Activated T-helper 2 cell treated with anti-CD3 and anti-CD28 coated beads, Interferon-gamma antibody, Interleukin-2, Interleukin-4, amounts not matched to agents 10 μg/mL and 5 μg/mL and 100 μg/mL, durations not matched to agents 14 hours and 24 hours and 36 hours (primary cell): ENCODE measurements around the gene SNRPD1. TPM values are rescaled to one million over a fixed set of nuclear protein-coding genes. Genes with fewer than 3 reads are reported as not detected.
"Not testable (repeated sequence)": the region's sequence is repeated elsewhere in the genome, so short reads cannot be mapped to it uniquely, and the experiment has no call there.

Experiments used
- DNase-seq: peaks from one replicate; pipeline ENCODE4 v3.0.0; 2021; ENCODE audit warnings: low spot score
- H3K27ac Mint-ChIP-seq: one replicate; pipeline ENCODE4 v1.8.0; 2021; ENCODE audit warnings: mixed read lengths
- H3K27me3 Mint-ChIP-seq: one replicate; pipeline ENCODE4 v1.8.0; 2021; ENCODE audit warnings: low read depth, mixed read lengths
- H3K36me3 Mint-ChIP-seq: one replicate; pipeline ENCODE4 v1.8.0; 2021; ENCODE audit warnings: low read depth, mixed read lengths
- H3K4me1 Mint-ChIP-seq: one replicate; pipeline ENCODE4 v1.8.0; 2021; ENCODE audit warnings: low read depth, mixed read lengths
- H3K4me3 Mint-ChIP-seq: one replicate; pipeline ENCODE4 v1.8.0; 2021; ENCODE audit warnings: low read depth, mild to moderate bottlenecking, moderate library complexity, mixed read lengths
- H3K9me3 Mint-ChIP-seq: one replicate; pipeline ENCODE4 v1.8.0; 2021; ENCODE audit warnings: mixed read lengths
- intact Hi-C: fragments of 100-400 bp; cut with micrococcal nuclease; formaldehyde crosslinking; loops from one replicate; pipeline ENCODE4 v1.15.1; 2023
- total RNA-seq: library from RNA; stranded (reverse); gene quantifications from 2 replicates; pipeline ENCODE4 v1.2.3, GENCODE V29; 2022

Gene SNRPD1
- total RNA-seq, 1 donor from 2014 or later: 164 TPM

- intact Hi-C loops: loop anchor here (5.0 kb wide), 1 partner anchor 112 kb away; no protein-coding TSS in a partner anchor
- Mint-ChIP-seq H3K4me3 (no peak overlapping the region), H3K36me3 (no peaks in the 10 kb centered on the region), H3K27ac (no peak overlapping the region), H3K27me3 (peaks cover 3% of the 10 kb centered on the region), H3K9me3 (no peaks in the 10 kb centered on the region), H3K4me1 (peaks cover 11% of the 10 kb centered on the region)
- DNase-seq: no peak
These were observed 7.4 kb upstream of the SNRPD1 start for GRCh38 chr18:21604671-21605070.

- no peak for DNase-seq
- H3K27ac Mint-ChIP-seq: no peak overlapping the region
- H3K9me3 Mint-ChIP-seq: no peaks in the 10 kb centered on the region
- no peaks in the 10 kb centered on the region for H3K36me3 Mint-ChIP-seq
- peaks cover 11% of the 10 kb centered on the region for H3K4me1 Mint-ChIP-seq
- H3K4me3 Mint-ChIP-seq: no peak overlapping the region
- intact Hi-C loops: no loop called here
- peaks cover 3% of the 10 kb centered on the region for H3K27me3 Mint-ChIP-seq
These were observed 6.9 kb upstream of the SNRPD1 start for GRCh38 chr18:21605213-21605612.

GRCh38 chr18:21611401-21612124 lies 551 bp upstream of the SNRPD1 start:
- peaks cover 14% of the 10 kb centered on the region for H3K4me1 Mint-ChIP-seq
- intact Hi-C loops: loop anchor here (1.0 to 10.0 kb wide), 6 partner anchors 11 to 233 kb away; partner anchors contain the start of genes ABHD3, ESCO1 and MIB1

GRCh38 chr18:21621640-21622039 lies 9.5 kb downstream of the SNRPD1 start:
- intact Hi-C loops, DNase-seq, H3K4me3 Mint-ChIP-seq, H3K27me3 Mint-ChIP-seq, H3K9me3 Mint-ChIP-seq, H3K27ac Mint-ChIP-seq: not testable (repeated sequence)
- Mint-ChIP-seq H3K4me1 (peaks cover 15% of the 10 kb centered on the region), H3K36me3 (peaks cover 70% of the 10 kb centered on the region)

More at GRCh38 chr18:21611401-21612124, 551 bp upstream of the SNRPD1 start:
- H3K9me3 Mint-ChIP-seq, H3K27me3 Mint-ChIP-seq, DNase-seq: not testable (repeated sequence)
- H3K27ac Mint-ChIP-seq: peak overlapping the region; percentile 99
- peak overlapping the region; percentile 98 for H3K4me3 Mint-ChIP-seq
- peaks cover 37% of the 10 kb centered on the region for H3K36me3 Mint-ChIP-seq

GRCh38 chr18:21629089-21629832 lies 17.1 kb downstream of the SNRPD1 start:
- no peak for DNase-seq
- intact Hi-C loops: no loop called here
- peaks cover 16% of the 10 kb centered on the region for H3K4me1 Mint-ChIP-seq
- H3K9me3 Mint-ChIP-seq: no peaks in the 10 kb centered on the region
- H3K27ac Mint-ChIP-seq: peak overlapping the region; percentile 6
- H3K27me3 Mint-ChIP-seq: no peaks in the 10 kb centered on the region
- H3K4me3 Mint-ChIP-seq: no peak overlapping the region
- peaks cover 74% of the 10 kb centered on the region for H3K36me3 Mint-ChIP-seq

- Mint-ChIP-seq H3K9me3 (no peaks in the 10 kb centered on the region), H3K4me3 (no peak overlapping the region), H3K27ac (no peak overlapping the region), H3K4me1 (peaks cover 12% of the 10 kb centered on the region), H3K27me3 (no peaks in the 10 kb centered on the region), H3K36me3 (peaks cover 67% of the 10 kb centered on the region)
- intact Hi-C loops: no loop called here
- no peak for DNase-seq
These were observed 20.3 kb downstream of the SNRPD1 start for GRCh38 chr18:21632393-21632792.

- DNase-seq: no peak
- H3K9me3 Mint-ChIP-seq: no peaks in the 10 kb centered on the region
- intact Hi-C loops: no loop called here
- no peak overlapping the region for H3K4me3 Mint-ChIP-seq
- H3K27me3 Mint-ChIP-seq: no peaks in the 10 kb centered on the region
- H3K27ac Mint-ChIP-seq: peak overlapping the region; percentile 22
- H3K36me3 Mint-ChIP-seq: peaks cover 51% of the 10 kb centered on the region
- H3K4me1 Mint-ChIP-seq: peaks cover 3% of the 10 kb centered on the region
These were observed 22.6 kb downstream of the SNRPD1 start for GRCh38 chr18:21634588-21635199.

GRCh38 chr18:21636769-21637168 lies 24.7 kb downstream of the SNRPD1 start:
- no peaks in the 10 kb centered on the region for H3K9me3 Mint-ChIP-seq
- H3K36me3 Mint-ChIP-seq: peaks cover 41% of the 10 kb centered on the region
- no peak for DNase-seq
- intact Hi-C loops: no loop called here
- H3K27me3 Mint-ChIP-seq: no peaks in the 10 kb centered on the region
- no peak overlapping the region for H3K27ac Mint-ChIP-seq
- no peak overlapping the region for H3K4me3 Mint-ChIP-seq
- H3K4me1 Mint-ChIP-seq: peaks cover 3% of the 10 kb centered on the region

- intact Hi-C loops: no loop called here
- no peaks in the 10 kb centered on the region for H3K9me3 Mint-ChIP-seq
- H3K27ac Mint-ChIP-seq: no peak overlapping the region
- H3K27me3 Mint-ChIP-seq: no peaks in the 10 kb centered on the region
- no peak for DNase-seq
- peaks cover 3% of the 10 kb centered on the region for H3K4me1 Mint-ChIP-seq
- H3K36me3 Mint-ChIP-seq: peaks cover 27% of the 10 kb centered on the region
- H3K4me3 Mint-ChIP-seq: no peak overlapping the region
These were observed 26.7 kb downstream of the SNRPD1 start for GRCh38 chr18:21638822-21639221.

GRCh38 chr18:21640375-21640774 lies 28.3 kb downstream of the SNRPD1 start:
- H3K9me3 Mint-ChIP-seq, H3K27ac Mint-ChIP-seq, H3K4me1 Mint-ChIP-seq, H3K27me3 Mint-ChIP-seq, intact Hi-C loops, DNase-seq, H3K4me3 Mint-ChIP-seq: not testable (repeated sequence)
- peaks cover 20% of the 10 kb centered on the region for H3K36me3 Mint-ChIP-seq

- H3K9me3 Mint-ChIP-seq: no peaks in the 10 kb centered on the region
- peaks cover 2% of the 10 kb centered on the region for H3K4me1 Mint-ChIP-seq
- intact Hi-C loops: no loop called here
- no peak for DNase-seq
- no peak overlapping the region for H3K27ac Mint-ChIP-seq
- H3K27me3 Mint-ChIP-seq: no peaks in the 10 kb centered on the region
- H3K4me3 Mint-ChIP-seq: no peak overlapping the region
- peaks cover 27% of the 10 kb centered on the region for H3K36me3 Mint-ChIP-seq
These were observed 38.2 kb downstream of the SNRPD1 start for GRCh38 chr18:21650311-21650710.

- intact Hi-C loops: no loop called here
These were observed 40.0 kb downstream of the SNRPD1 start for GRCh38 chr18:21652073-21652472.

GRCh38 chr18:21653361-21653760 lies 41.2 kb downstream of the SNRPD1 start:
- H3K4me3 Mint-ChIP-seq: no peak overlapping the region
- DNase-seq: no peak
- no peaks in the 10 kb centered on the region for H3K9me3 Mint-ChIP-seq
- H3K27me3 Mint-ChIP-seq: no peaks in the 10 kb centered on the region
- no peak overlapping the region for H3K27ac Mint-ChIP-seq
- H3K36me3 Mint-ChIP-seq: peaks cover 39% of the 10 kb centered on the region
- intact Hi-C loops: no loop called here
- peaks cover 2% of the 10 kb centered on the region for H3K4me1 Mint-ChIP-seq

More at GRCh38 chr18:21652073-21652472, 40.0 kb downstream of the SNRPD1 start:
- no peak overlapping the region for H3K27ac Mint-ChIP-seq
- no peak for DNase-seq
- H3K4me1 Mint-ChIP-seq: peaks cover 2% of the 10 kb centered on the region
- no peaks in the 10 kb centered on the region for H3K9me3 Mint-ChIP-seq
- H3K36me3 Mint-ChIP-seq: peaks cover 35% of the 10 kb centered on the region
- no peak overlapping the region for H3K4me3 Mint-ChIP-seq
- H3K27me3 Mint-ChIP-seq: no peaks in the 10 kb centered on the region
